Gastroesophageal sphincter (tissue), 4 donors: ENCODE results near the gene AMMECR1. TPM values are rescaled to one million over a fixed set of nuclear protein-coding genes. Genes with fewer than 3 reads are reported as not detected.

ENCODE experiments used
- ATAC-seq: fragments of 150-250 bp; one replicate; pipeline ENCODE4 v1.9.1; 2016; ENCODE audit warnings: mild to moderate bottlenecking, moderate library complexity
- H3K27ac ChIP-seq, 4 donors: fragments of 200-600 bp; sonication (generic) in 3 of 4; 1 replicate in 3 of 4; 2 replicates in 1 of 4; pipeline ENCODE4 v1.5.1; 2016 to 2019
- H3K27me3 ChIP-seq: fragments of 200-600 bp; sonication (generic); one replicate; pipeline ENCODE4 v1.5.1; 2019
- H3K36me3 ChIP-seq, 2 donors: fragments of 200-600 bp; sonication (generic); one replicate each; pipeline ENCODE4 v1.5.1; 2019; ENCODE audit warnings: control low read depth in 1 of 2
- H3K4me1 ChIP-seq, 3 donors: fragments of 200-600 bp; sonication (generic); 1 replicate in 2 of 3; 2 replicates in 1 of 3; pipeline ENCODE4 v1.5.1; 2016 to 2019; ENCODE audit warnings: control low read depth in 2 of 3
- H3K4me3 ChIP-seq, 2 donors: fragments of 200-600 bp; sonication (generic); one replicate each; pipeline ENCODE4 v1.5.1; 2019; ENCODE audit warnings: mild to moderate bottlenecking in 1 of 2, moderate library complexity in 1 of 2
- H3K9me3 ChIP-seq, 3 donors: fragments of 200-600 bp; sonication (generic); one replicate each; pipeline ENCODE4 v1.5.1; 2017 to 2019; ENCODE audit warnings: control low read depth in 2 of 3
- CTCF ChIP-seq, 4 experiments: fragments of 200-600 bp in 2 of 4; fragments of 450-650 bp in 2 of 4; sonication (generic) in 1 of 4; IDR thresholded peaks; one replicate each; pipeline ENCODE4 v1.5.1; 2017 to 2019; ENCODE audit warnings: antibody characterized with exemption in 4 of 4, mild to moderate bottlenecking in 2 of 4, moderate library complexity in 2 of 4
- EP300 ChIP-seq: sonication (generic); formaldehyde crosslinking; IDR thresholded peaks from one replicate; pipeline ENCODE4 v1.6.1; 2017; ENCODE audit warnings: antibody characterized with exemption, mild to moderate bottlenecking
- POLR2A ChIP-seq, 2 donors: fragments of 450-650 bp; IDR thresholded peaks; one replicate each; pipeline ENCODE4 v1.6.1; 2017; ENCODE audit warnings: antibody characterized with exemption in 2 of 2, mild to moderate bottlenecking in 2 of 2, moderate library complexity in 1 of 2
- POLR2AphosphoS5 ChIP-seq: sonication (generic); formaldehyde crosslinking; IDR thresholded peaks from one replicate; pipeline ENCODE4 v1.6.1; 2017; ENCODE audit warnings: antibody characterized with exemption
- WGBS, 2 donors: methylation state at CpG; one replicate each; pipeline ENCODE4 v1.1.5; 2018; ENCODE audit warnings: low coverage in 1 of 2; 5-methylcytosine and 5-hydroxymethylcytosine counted together
- small RNA-seq, 4 donors: library from RNA; depleted of rRNA; stranded (forward); fragments of <200 nt; gene quantifications; one replicate each; pipeline ENCODE3, GENCODE V24; 2016
- total RNA-seq, 4 donors: library from RNA; depleted of rRNA; stranded (reverse); fragments of >200 nt; gene quantifications; one replicate each; pipeline ENCODE4 v1.1.0, GENCODE V29; 2016

Gene AMMECR1
- total RNA-seq, 4 donors from 2014 or later = 2.6 to 6.8 (median 3.6) TPM

- H3K9me3 ChIP-seq = no peaks in the 10 kb centered on the region
- ATAC-seq = peak; percentile 34
- TF ChIP-seq POLR2AphosphoS5 (no peak), CTCF (IDR thresholded peaks at IDR 0.05) (peak; percentile 19 to 74 (median 33))
- no peaks in the 10 kb centered on the region for H3K36me3 ChIP-seq
- no peak overlapping the region for H3K27ac ChIP-seq
- WGBS, 2 donors = 14 to 21% methylated on average over 4 of the region's 4 CpGs
- H3K4me1 ChIP-seq = peaks cover 0 to 24% (median 0%) of the 10 kb centered on the region in 3 donors
- no peaks in the 10 kb centered on the region for H3K27me3 ChIP-seq
- no peak overlapping the region for H3K4me3 ChIP-seq
These were observed 172.0 kb downstream of the AMMECR1 start for GRCh38 chrX:110145854-110146253.

- Histone ChIP-seq H3K27ac (no peak overlapping the region), H3K9me3 (no peaks in the 10 kb centered on the region), H3K27me3 (no peaks in the 10 kb centered on the region), H3K36me3 (no peaks in the 10 kb centered on the region), H3K4me1 (peaks cover 0 to 24% (median 0%) of the 10 kb centered on the region in 3 donors), H3K4me3 (no peak overlapping the region)
- no peak for TF ChIP-seq EP300
- TF ChIP-seq CTCF (IDR thresholded peaks at IDR 0.05) = no peak
- no peak for TF ChIP-seq POLR2A (IDR thresholded peaks at IDR 0.05)
- no peak for TF ChIP-seq POLR2AphosphoS5
- ATAC-seq = no peak
These were observed 172.6 kb downstream of the AMMECR1 start for GRCh38 chrX:110145311-110145710.

Small RNAs within 50 kb of the gene (small RNA-seq; reads per million reads assigned to genes)
- gene GNG5P2 (0 reads per million in 4 donors), gene SNORD96B (0 to 0.63 (median 0.18) reads per million in 4 donors)

Other genes starting within 250 kb of the AMMECR1 start
- under 1 TPM in 2 of 4 donors, not detected in 2; under 0.01 to 0.07 TPM for gene RTL9, start 40.8 kb upstream of the AMMECR1 start, total RNA-seq